Measurements from ENCODE around the gene STK25. TPM values are rescaled to one million over a fixed set of nuclear protein-coding genes. Genes with fewer than 3 reads are reported as not detected.

STK25 gene
- total and polyA plus RNA-seq, 2 donors (not counting 3 experiments of a cell fraction or from before 2014, with no cell fraction given) = 286 to 715 TPM

- H3K36me3 ChIP-seq (ENCODE audit: control insufficient read depth in 2 of 2, extremely low read depth in 1 of 2, insufficient read depth in 2 of 2, low read length in 2 of 2) = peaks cover 5 to 26% of the 10 kb centered on the region in 2 experiments
- dilution Hi-C loops (cut with MboI; ENCODE audit: extremely low pct_ligation_motif_present, low sequenced_read_pairs) = no loop called here
- H3K9me3 ChIP-seq (replicated peaks; ENCODE audit: control insufficient read depth, insufficient read depth, low read length) = no peaks in the 10 kb centered on the region
- intact Hi-C loops (cut with micrococcal nuclease) = no loop called here
- ChIA-PET CTCF (no interaction called here), POLR2A (interaction anchor here (1.0 kb wide), 1 partner anchor 9 kb away, joined by 3 read pairs; no protein-coding TSS in a partner anchor)
- no peaks in the 10 kb centered on the region for H3K9me1 ChIP-seq (replicated peaks; ENCODE audit: control insufficient read depth, extremely low read depth, insufficient read depth, low read length)
- TF ChIP-seq FOS (IDR thresholded peaks at IDR 0.05; ENCODE audit: borderline replicate concordance, insufficient read depth, low read length) (no peak), POLR2AphosphoS5 (IDR thresholded peaks at IDR 0.05; ENCODE audit: insufficient read depth, low read depth, low read length) (no peak), POLR2A (IDR thresholded peaks at IDR 0.05; ENCODE audit: low read depth, low read length) (no peak), EZH2 (IDR thresholded peaks at IDR 0.05; ENCODE audit: borderline replicate concordance, low read depth, low read length, severe bottlenecking) (no peak), JUN (IDR thresholded peaks at IDR 0.05; ENCODE audit: borderline replicate concordance, insufficient read depth, insufficient read length, low read depth) (no peak), CTCF (IDR thresholded peaks at IDR 0.05; ENCODE audit: extremely low read depth in 1 of 2, insufficient read depth in 1 of 2, low read depth in 1 of 2, low read length in 2 of 2) (no peak), MYC (IDR thresholded peaks at IDR 0.05; ENCODE audit: low read depth, low read length) (no peak), GATA2 (IDR thresholded peaks at IDR 0.05; ENCODE audit: insufficient read depth, insufficient read length, low read depth, low read length) (no peak)
- TF ChIP-seq, protein P1, sequence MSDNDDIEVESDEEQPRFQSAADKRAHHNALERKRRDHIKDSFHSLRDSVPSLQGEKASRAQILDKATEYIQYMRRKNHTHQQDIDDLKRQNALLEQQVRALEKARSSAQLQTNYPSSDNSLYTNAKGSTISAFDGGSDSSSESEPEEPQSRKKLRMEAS (IDR thresholded peaks at IDR 0.05; ENCODE audit: insufficient read depth, insufficient read length) = no peak
- no TSS peak for BruUV-seq (replicated peaks)
- no peaks in the 10 kb centered on the region for H4K20me1 ChIP-seq (replicated peaks; ENCODE audit: control insufficient read depth, extremely low read depth, insufficient read depth, low read length)
- H3K4me3 ChIP-seq (replicated peaks in 1 of 3; ENCODE audit: insufficient read depth in 1 of 3, low read depth in 1 of 3, low read length in 3 of 3) = no peak overlapping the region
- H3K27me3 ChIP-seq (ENCODE audit: control insufficient read depth in 2 of 2, insufficient read depth in 2 of 2, low read length in 2 of 2) = no peaks in the 10 kb centered on the region
- H3K4me2 ChIP-seq (ENCODE audit: insufficient read depth, low read length) = no peak overlapping the region
- no peak overlapping the region for H2AFZ ChIP-seq (ENCODE audit: low read depth, low read length)
- no peak overlapping the region for H3K9ac ChIP-seq (replicated peaks; ENCODE audit: extremely low read depth, insufficient read depth, low read length)
- H3K4me1 ChIP-seq (ENCODE audit: control insufficient read depth, extremely low read depth, insufficient read depth, low read length) = no peaks in the 10 kb centered on the region
- H3K27ac ChIP-seq (ENCODE audit: insufficient read depth, low read depth, low read length) = no peak overlapping the region
- H3K79me2 ChIP-seq (ENCODE audit: control insufficient read depth, insufficient read depth, low read length) = no peaks in the 10 kb centered on the region
- DNase-seq (ENCODE audit: low read depth, low spot score) (no peak), FAIRE-seq (no peak)
These were observed 17.4 kb downstream of the STK25 start for GRCh38 chr2:241490825-241491506.
